GM18498 (cell line): Measurements from ENCODE around the gene CIITA.
"Not testable (repeated sequence)": the region's sequence is repeated elsewhere in the genome, so short reads cannot be mapped to it uniquely, and the experiment has no call there.

Experiments used
- ATAC-seq: cut with Tn5 transposase; IDR thresholded peaks from one replicate; pipeline ENCODE4 v1.9.1; 2021; ENCODE audit warnings: mild to moderate bottlenecking, moderate library complexity; ENCODE audit not compliant: unreplicated experiment

CIITA gene

DNA sequence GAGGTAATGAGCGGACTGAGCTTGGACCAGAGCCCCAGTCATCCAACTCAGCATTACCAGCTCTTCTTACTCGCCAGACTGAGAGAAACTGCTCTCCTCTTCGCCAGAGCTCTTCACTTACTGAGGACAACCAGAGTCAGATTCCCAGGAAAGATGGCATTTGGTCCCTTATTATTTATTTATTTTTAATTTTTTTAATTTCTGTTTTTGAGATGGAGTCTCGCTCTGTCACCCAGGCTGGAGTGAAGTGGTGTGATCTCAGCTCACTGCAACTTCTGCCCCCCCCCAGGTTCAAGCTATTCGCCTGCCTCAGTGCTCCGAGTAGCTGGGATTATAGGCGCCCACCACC lies 42.0 kb downstream of the CIITA start:
- no peak for ATAC-seq

DNA sequence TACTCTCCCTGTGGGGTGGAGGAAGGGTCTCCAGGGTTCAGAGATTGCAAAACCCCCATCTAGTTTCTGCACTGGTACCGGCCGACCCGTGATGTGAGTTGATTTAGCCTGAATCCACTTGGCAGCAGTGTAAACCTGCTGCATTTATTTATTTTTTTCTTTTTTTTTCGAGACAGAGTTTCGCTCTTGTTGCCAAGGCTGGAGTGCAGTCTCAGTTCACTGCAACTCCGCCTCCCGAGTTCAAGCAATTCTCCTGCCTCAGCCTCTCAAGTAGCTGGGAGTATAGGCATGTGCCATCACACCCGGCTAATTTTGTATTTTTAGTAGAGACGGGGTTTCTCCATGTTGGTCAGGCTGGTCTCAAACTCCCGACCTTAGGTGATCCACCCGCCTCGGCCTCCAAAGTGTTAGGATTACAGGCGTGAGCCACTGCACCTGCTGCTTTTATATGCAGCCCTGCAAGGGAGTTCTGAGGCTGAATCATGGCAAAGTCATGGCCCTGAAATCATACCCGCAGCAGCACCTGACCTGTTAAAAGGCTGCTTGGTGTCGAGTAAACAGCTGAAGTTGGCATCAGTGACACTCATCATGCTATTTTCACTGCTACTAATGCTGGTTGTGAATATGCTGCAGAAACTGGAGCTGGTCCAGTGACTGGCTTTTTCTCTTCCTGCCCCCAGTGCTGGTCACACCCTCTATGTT lies 43.9 kb downstream of the CIITA start:
- ATAC-seq: no peak

DNA sequence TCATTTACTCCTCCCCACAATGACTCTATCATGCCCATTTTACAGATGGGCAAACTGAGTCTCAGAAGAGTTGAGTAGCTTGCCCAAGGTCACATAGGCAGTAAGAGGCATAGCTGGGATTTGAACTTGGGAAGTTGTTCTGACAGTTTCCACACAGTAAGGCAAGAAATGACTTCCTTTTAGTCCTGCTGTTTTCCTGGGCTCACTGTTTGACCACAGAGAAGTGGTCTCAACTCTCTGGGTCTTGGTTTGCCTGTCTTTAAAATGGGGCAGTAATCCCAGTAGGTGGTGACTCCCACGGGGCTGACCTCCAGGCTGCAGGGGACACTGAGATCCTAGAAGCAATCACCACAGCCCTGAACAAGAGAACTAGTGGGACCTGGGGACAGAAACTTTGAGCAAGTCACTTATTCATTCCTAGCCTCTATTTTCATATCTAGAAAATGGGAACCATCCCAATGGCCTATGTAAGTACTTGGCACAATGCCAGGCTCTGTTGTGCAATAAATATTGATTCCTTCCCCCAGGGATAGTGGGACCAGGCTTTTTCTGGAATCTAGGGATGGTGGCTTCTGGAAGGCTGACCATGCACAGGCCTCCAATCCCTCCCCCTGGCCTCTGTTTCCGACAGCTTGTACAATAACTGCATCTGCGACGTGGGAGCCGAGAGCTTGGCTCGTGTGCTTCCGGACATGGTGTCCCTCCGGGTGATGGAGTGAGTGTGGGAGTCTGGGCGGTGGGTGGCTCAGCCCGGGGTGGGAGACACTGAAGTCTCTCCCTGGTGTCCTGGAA lies 44.7 kb downstream of the CIITA start:
- ATAC-seq: no peak

DNA sequence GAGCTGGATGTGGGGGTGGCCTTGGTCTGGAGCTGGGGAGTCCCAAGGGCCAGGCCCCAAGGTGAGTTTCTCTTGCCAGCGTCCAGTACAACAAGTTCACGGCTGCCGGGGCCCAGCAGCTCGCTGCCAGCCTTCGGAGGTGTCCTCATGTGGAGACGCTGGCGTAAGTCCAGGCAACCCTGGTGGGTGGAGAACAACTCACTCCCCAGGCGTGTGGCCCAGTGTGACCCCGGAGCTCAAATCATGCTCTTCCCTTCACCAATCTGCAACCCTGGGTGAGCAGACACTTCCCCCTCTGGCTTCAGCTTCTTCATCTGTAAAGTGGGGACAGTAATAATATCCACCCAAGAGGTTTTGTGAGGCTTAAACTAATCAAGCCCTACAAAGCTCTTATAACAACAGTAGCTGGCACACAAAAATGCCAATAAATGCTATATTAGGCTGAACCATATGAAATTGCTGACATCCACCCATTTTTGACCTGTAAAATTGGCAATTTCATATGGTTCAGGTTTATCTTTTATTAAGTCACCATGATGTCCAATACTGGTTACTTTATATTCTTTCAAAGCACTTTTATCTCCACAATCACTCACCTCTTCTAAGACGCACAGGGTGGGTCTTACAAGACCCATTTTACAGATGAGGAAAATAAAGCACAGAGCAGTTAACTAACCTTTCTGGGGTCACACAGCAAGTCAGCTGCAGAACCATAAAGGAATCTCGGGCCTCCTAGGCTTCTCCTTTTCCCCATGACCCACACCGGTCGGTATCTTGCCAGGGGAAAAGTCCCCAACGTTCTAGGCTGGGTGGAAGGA lies 45.5 kb downstream of the CIITA start:
- no peak for ATAC-seq

DNA sequence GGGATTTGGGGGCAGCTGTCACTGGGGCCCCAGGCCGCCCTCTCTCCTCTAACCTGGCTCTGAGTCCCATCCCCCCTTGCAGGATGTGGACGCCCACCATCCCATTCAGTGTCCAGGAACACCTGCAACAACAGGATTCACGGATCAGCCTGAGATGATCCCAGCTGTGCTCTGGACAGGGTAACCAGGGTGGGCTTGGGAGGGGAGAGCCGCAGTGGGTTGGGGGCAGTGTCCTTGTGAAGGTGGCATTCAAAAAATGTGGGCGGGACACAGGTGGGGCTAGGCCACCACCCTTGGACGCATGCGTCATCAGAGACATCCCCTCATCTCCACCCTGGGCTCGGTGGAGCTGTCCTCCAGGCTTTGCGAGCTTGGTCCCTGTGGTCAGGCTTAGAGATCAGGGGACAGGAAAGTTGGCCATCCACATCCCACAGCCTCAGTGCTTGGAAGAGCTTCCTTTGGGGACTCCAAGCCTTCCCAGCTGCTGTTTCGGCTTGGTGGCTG lies 46.2 kb downstream of the CIITA start:
- no peak for ATAC-seq

DNA sequence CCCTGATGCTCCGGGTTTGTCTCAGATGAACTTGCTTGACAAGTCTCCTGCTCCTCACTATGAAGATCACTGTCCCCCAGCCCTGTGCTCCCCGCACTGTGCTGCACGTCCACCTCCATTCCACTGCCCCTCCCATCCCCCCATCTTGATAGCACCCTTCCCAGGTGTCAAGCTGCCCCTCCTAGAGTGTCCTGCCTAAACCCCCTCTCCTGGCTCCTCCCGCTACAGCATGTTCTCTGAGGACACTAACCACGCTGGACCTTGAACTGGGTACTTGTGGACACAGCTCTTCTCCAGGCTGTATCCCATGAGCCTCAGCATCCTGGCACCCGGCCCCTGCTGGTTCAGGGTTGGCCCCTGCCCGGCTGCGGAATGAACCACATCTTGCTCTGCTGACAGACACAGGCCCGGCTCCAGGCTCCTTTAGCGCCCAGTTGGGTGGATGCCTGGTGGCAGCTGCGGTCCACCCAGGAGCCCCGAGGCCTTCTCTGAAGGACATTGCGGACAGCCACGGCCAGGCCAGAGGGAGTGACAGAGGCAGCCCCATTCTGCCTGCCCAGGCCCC lies 46.7 kb downstream of the CIITA start:
- ATAC-seq: no peak

DNA sequence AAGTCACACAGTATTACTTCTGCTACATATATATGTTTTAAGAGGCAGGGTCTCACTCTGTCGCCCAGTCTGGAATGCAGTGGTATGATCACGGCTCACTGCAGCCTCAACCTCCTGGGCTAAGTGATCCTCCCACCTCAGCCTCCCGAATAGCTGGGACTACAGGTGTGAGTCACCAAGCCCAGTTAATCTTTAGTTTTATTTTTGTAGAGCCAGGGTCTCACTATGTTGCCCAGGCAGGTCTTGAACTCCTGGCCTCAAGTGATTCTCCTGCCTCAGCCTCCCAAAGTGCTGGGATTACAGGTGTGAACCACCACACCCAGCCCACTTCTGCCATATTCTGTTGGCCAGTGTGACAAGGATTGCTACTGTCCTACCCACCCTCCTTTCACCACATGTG lies 48.3 kb downstream of the CIITA start:
- ATAC-seq: not testable (repeated sequence)

DNA sequence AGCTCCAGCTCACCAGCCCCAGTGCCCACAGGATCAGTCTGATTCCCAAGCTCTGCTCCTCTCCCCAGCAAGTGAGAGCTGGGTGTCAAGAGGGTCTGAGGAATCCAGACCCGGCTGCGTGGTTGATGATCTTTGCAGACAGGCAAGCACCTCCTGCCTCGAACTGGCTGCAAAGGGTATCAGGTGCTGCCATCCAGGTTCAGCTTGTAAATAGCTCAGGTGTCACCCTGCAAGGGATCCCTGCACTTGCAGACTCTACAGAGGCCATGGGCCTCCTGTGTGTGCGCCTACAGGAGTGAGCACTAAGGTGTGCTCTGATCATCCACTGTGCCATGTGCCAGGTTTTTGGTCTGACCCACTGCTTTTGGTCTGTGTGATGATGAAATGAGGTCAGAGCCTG lies 49.1 kb downstream of the CIITA start:
- ATAC-seq: no peak

DNA sequence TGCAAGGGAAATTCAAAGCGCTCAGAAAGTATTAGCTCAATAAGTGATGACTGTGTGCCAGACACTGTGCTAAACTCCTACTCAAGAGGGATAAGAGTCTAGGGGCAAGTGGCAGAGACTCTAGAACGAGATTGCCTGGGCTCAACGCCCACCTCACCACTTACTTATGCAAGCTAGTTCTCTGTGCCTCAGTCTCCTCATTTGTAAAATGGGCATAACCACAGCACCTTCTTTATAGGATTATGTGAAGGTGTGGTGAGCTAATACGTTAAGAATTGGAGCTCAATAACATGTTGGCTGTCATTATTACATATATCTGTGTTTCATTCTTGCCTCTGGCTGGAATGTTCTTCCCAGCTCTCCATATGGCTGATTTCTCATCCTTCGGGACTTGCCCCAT lies 49.9 kb downstream of the CIITA start:
- no peak for ATAC-seq

DNA sequence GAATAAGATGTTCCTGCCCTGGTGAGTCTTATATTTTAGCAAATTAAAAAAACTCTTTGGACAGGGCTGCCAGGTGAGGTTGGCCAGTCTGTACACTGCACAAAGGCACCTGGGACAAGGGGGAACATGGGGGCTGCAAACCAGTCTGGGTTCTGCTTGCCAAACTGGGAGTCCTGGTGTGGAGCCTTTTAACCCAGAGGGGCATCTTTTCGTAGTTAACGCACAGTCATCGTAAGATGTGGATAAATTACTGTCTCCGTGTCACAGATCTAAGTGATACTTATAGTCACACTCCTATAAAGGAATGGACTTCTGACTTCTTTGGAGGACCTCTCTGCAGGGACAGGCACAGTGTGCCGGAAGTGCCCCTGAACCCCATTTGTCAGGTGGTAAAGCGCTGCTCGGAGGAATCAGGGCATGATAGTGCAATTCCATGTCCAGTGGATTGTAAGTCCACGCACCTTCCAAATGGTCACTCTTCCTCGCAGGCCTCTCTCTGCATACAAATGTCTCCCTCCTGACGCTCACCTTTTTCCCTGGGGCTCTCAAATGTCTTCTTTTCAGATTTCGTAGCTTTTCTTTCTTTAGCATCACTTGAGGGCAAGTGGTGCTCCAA lies 50.6 kb downstream of the CIITA start:
- no peak for ATAC-seq

DNA sequence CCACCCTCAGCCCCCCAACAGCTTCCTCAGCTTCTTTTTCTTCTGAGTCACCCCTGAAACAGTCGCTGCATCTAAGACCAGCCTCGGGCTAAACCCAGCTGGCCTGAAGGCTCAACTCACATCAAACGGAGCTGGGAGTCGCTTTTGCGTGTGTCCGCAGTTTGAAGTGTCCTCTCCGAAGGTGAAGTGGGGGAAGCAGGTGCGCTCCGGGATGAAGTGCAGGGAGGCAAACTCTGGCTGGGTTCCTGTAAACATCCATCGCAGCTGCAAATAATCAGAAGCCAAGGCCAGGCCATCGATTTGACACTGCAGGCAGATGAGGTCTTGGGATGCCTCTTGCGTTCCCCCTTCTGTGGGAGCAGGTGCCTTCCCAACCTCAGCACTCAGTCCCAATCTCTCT lies 52.1 kb downstream of the CIITA start:
- not testable (repeated sequence) for ATAC-seq

DNA sequence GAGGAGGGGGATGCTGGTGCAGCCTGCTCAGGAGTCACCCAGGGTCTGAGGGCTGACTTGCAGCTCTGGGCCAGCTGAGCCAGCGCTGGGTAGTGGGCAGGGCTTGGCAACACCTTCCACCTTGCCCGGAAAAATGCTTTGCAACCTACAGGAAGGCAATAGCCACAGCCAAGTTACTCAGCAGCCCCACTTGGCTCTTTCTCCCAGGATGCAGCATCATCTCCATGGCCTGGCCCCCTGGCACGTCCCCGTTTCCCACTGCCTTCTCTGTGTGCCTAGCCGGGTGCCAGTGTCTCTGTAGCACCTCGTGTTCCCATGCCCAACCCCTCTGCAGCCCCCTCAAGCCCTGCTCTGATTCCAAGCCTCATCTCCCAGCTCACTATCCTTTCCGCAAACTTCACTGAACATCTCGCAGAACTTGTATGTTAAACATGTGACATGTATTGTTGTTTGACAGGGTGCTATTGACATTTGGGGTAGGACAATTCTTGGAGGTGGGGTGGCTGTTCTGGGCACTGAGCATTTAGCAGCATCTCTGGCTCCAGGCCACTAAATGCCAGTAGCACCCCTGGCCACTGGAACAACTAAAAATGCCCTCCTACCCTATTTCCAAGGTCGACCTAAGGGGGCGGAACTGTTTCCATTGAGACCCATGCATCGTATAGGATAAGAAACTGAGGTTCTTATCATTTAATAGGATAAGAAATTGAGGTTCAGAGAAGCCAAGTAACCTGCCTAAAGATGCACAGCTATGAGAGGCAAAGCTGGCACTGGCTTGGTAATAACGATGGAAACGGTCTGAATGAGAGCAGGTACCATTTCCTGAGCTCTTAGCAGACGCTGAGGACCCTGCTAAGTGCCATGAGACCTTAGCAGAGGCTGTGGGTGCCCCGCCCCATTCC lies 53.1 kb downstream of the CIITA start:
- ATAC-seq: no peak

DNA sequence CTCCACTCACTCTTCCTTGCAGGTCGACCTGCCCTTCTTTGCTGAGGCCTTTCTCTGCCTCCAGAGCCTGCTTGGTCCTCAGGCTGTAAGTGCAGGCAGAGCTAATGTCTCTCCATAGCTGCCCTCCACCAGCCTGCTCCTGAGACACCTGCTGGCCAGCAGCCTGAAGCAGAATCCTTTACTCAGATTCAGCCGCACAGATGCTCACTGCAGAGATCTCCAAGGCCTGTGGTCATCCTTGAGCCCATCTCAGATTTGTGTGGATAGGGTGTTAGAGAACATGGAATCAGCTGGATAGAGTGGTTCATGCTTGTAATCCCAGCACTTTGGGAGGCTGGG lies 53.7 kb downstream of the CIITA start:
- ATAC-seq: no peak

DNA sequence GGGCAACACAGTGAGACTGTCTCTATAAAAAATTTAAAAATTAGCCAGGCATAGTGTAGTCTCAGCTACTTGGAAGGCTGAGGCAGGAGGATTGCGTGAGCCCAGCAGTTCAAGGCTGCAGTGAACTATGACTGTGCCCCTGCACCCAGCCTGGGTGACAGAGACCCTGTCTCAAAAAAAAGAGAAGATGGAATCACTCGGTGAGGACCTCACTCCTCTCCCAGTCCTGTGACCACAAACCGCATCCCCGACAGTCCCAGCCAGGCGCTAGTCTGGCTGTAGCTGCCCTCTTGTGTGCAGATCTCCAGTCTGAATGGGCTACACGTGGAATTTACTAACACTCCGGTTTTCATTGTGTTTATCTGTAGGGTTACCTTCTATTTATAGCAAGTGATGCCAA lies 54.1 kb downstream of the CIITA start:
- no peak for ATAC-seq

DNA sequence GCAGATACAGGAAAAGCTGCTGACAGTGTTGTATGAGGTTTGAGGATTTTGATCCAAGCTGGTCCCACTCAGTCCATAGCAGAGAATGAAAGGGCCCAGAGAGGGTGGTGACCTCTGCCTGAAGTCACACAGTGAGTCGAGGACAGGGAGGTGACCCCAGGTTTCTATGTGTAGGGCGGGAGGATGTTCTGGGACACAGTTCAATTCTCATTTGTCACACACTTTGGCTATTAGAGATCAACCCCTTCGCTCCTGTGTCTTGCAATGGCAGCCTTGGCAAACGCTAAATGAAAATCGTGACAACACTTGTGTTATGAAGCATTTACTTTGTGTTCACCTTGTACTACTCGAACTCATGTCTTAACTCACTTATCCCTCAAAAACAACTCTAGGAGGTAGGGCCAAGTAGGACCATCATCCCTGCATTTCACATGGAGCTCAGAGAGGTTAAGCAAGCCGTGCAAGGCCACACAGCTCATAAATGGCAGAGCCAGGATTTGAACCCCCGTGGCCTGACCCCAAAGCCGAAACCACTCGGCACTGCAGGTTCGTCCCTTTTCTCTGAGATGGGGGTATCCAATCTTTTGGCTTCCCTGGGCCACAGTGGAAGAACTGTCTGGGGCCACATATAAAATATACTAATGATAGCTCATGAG lies 55.1 kb downstream of the CIITA start:
- ATAC-seq: no peak

DNA sequence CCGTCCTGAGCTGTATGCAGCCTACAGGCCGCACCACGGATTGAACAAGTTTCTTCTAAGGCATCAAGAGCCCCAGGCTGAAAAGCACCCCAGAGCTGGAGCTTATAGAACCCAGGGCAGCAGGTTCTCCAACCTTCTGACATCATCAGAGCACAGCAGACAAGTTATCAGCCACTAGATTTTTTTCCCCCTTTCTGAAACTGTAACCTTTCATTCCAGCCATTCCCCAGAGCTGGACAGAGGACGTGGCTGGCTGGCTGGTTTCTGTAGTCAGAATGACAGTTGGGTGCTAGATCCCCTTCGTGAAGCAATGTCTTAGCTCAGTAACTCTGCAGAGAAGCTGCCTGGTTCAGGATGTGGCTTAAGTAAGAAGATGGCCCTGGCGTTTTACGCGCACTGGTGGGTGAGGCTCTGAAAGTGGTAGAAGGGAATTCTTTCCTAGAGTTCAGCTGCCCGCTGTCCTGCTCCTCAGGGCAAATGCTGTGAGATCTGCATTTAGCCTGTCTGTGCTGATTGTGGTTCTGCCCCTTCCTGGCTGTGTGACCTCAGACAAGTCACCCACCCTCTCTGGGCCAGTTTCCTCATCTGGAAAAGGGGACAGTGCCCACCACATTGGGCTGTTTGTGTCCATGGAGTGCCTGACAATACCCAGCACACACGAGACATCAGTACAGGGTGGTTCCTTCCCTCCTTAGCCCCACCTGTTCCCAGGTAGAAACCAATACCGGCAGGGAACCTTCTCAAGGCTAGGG lies 56.1 kb downstream of the CIITA start:
- no peak for ATAC-seq

DNA sequence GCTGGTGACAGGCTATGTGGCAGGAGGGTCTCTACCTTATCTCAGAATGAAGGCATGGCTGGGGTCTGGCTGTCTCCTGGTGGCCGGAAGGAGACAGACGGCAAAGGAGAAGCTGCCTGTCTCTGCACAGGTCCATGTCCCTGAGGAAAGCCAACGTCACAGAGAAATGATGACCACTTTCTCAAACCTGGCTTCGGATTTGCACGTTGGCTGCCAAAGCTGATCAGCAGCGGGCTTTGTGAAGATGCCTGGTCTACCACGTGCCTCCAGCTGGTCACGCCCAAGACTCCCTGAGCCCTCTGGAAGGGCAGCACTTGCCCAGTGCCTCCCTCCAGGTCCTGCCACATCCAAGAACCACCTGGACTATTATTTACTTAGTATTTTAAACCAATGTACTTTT lies 56.9 kb downstream of the CIITA start:
- ATAC-seq: no peak

DNA sequence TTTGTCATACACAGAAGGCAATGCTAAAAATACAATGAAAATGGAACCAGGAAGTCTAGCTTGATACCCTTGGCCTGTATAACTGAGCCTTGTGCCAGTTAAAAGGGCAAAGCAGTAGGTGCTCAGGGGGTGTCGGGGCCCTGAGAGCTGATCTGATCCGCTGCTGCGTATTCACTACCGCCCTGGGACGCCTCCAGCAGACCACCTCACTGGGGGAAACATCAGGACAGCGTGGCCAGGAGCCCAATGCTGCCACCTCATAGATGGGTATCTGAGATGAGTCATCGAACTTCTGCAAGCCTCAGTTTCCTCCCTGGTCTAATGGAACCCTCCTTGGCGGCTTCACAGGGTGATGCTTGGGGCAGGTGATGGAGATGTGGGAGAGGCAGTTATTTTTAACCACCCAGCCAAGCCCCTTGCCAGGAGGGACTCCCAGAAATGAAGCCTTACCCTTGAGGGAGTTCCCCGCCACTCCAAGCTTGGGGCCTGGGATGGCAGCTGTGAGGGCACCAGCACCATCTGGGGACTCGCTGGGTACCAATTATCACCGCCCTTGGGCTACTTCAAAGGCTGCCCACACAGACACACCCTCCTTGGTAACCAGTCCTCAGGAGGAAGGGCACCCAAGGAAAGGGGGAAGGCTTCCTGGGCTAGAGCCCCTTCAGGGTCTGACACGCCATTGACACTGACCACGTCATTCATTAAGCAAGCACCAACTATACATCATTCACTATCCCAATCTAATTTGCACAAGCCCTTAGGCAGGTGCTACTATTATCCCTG lies 57.5 kb downstream of the CIITA start:
- no peak for ATAC-seq
